Measurements from ENCODE around the gene PEX11G. TPM values are rescaled to one million over a fixed set of nuclear protein-coding genes. Genes with fewer than 3 reads are reported as not detected.

PEX11G gene
- total RNA-seq, 1 donor from 2014 or later: 0.57 TPM

GRCh38 chr19:7500811-7501450, 12.1 kb upstream of the PEX11G start:
- intact Hi-C loops (cut with micrococcal nuclease): no loop called here

DNA sequence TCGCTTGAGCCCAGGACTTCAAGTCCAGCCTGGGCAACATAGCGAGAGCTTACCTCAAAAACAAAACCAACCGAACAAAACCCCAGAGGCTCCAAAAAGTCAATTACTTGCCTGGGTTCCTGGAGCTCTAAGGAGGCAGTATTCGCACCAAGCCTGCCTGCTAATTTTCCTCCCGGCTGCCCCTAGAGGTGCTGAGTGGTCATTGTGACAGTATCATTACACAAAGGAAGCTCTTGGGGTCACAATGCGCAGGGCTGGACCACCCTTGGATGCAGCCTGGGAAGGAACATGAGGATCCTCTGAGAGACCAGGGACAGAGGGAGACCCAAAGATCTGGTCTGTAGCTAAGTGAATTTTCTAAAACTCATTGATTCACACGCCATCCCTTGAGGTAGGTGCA, 8.5 kb upstream of the PEX11G start:
- intact Hi-C loops (cut with micrococcal nuclease): no loop called here

GRCh38 chr19:7494416-7495098, 5.7 kb upstream of the PEX11G start:
- intact Hi-C loops (cut with micrococcal nuclease): no loop called here

- intact Hi-C loops (cut with micrococcal nuclease): no loop called here
Observed at GRCh38 chr19:7492558-7492957, 3.7 kb upstream of the PEX11G start.

DNA sequence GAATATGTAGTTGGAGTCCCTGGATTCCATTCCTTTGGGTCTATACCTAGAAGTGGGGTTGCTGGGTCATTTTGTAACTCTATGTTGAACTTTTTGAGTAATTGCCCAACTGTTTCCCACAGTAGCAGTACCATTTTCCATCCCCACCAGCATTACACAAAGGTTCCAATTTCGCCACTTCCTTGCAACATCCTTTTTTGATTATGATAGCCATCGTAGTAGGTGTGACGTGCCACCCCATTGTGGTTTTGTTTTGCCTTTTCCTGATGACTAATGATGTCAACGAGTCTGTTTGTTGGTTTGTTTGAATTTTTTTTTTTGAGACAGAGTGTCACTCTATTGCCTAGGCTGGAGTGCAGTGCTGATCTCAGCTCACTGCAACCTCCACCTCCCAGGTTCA, 3.3 kb upstream of the PEX11G start:
- intact Hi-C loops (cut with micrococcal nuclease): no loop called here

DNA sequence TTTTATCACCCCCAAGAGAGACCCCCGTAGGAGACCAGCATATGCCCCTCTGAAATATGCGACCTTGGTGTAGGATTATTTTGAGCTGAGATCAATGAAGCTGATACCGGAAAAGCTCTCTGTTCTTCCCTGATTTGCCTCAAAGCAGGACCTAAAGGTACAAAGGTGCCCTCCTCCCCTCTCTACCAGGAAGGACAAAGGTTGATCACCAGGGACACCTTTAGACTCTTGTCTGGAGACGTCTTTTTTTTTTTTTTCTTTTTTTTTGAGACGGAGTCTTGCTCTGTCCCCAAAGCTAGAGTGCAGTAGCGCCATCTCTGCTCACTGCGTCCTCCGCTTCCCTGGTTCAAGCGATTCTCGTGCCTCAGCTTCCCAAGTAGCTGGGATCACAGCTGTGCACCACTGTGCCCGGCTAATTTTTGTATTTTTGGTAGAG, 792 bp upstream of the PEX11G start:
- intact Hi-C loops (cut with micrococcal nuclease): loop anchor here (2.0 kb wide), 1 partner anchor 45 kb away; the partner anchor contains the start of gene PNPLA6

GRCh38 chr19:7486923-7487322, 1.9 kb downstream of the PEX11G start:
- intact Hi-C loops (cut with micrococcal nuclease): no loop called here

- intact Hi-C loops (cut with micrococcal nuclease): no loop called here
Observed at GRCh38 chr19:7483720-7484201, 5.1 kb downstream of the PEX11G start.

DNA sequence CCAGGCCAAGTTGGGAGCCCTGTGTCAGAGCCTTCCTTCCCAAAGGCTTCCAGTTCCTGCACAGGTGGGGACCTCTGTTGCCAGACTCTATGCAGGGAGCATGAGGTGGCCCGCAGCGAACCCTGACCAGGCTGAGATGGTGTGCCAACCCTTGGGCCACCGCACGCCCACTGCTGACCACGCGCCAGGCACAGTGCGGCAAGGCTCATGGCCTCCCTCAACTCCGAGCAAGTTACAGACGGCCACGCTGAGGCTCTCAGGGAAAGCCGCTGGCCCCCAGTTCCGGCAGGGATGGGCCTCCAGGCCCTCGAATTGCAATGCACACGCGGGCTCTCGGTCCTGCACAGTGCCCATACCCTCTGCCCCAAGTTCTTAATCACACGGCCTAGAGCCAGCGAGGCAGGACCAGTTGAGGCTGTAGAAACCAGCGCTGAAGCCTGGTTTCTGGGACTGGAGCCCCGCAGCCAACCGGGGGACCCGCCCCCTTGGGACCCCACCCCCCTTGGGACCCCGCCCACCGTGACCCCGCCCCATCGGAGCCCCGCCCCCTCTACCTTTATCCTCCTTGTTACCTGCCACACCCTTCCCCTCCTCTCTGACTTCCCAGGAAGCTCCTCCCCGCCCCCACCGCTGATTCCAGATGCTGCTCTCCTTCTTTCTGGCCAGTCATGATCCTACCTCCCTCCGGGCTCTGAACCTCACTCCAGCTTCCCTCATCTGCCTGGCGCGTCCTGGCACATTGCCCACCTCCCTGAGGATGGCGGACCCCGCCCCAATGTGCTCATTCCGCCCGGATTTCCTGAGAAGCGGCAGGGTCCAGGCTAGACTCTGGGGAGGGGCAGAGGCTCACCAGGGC, 6.0 kb downstream of the PEX11G start:
- intact Hi-C loops (cut with micrococcal nuclease): no loop called here

GRCh38 chr19:7480970-7481255, 7.9 kb downstream of the PEX11G start:
- intact Hi-C loops (cut with micrococcal nuclease): no loop called here

DNA sequence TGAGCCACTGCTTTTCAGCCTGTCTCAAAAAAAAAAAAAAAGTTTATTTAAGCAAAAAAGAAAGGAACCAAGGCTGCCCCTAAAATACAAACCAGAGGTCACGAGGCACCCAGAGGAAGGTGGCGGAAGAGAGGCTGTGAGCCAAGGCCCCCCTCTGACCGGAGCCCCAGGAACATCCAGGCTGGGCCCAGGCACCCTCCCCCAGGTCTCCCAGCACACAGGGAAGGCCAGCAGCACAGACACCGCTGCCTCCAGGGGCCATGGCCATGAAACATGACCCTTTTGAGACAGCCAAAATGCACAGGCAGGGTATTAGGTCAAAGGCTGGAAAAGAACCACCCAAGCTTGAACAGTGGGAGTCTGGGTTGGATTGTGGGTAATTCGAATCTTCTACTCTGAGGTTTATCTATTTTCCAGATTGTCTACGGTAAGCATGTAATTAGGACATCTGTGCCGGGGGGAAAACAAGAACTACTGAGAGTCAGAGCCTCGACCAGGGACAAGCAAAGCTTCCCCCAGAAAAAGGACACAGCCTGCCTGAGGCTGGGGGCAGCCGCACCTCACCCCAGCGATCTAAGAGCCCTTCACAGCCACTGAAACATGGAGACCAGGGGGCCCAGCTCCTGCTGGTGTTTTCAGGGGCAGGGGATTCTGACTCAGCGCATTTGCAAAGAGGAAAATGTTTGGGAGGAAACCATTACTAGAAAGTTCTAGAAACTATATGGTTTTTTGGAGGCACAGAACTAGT, 8.4 kb downstream of the PEX11G start:
- intact Hi-C loops (cut with micrococcal nuclease): no loop called here

DNA sequence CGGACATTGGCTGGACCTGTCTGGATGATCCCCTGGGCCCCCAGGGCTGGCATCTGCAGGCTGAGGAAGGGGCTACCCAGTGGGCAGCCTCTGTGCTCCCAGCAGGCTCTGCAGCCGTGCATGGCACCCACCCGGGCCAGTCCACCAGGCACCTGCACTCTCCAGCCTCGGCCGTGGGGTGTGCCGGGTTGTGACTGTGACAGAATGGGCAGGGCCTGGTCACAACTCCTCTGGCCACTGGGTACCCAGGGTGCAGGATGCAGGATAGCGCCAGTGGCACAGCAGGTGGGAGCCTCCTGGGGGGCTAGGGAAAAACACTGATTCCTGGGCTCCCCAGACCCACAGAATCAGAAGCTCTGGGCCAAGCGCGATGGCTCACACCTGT, 10.0 kb downstream of the PEX11G start:
- intact Hi-C loops (cut with micrococcal nuclease): no loop called here

- intact Hi-C loops (cut with micrococcal nuclease): no loop called here
Observed at GRCh38 chr19:7478173-7478842, 10.5 kb downstream of the PEX11G start.

DNA sequence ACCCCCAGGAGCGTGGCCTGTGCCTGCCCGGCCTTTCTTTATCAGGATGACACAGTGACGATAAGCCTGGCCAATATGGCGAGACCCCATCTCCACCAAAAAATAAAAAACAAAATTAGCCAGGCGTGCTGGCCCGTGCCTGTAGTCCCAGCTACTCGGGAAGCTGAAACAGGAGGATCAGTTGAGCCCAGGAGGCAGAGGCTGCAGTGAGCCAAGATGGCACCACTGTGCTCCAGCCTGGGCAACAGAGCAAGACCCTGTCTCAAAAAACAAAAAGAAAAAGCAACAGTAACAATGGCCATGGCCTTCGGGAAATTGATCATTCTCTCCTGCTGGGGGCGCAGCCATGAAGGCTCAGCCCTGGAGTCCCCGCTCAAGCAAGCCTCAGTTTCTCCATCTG, 11.1 kb downstream of the PEX11G start:
- intact Hi-C loops (cut with micrococcal nuclease): no loop called here

DNA sequence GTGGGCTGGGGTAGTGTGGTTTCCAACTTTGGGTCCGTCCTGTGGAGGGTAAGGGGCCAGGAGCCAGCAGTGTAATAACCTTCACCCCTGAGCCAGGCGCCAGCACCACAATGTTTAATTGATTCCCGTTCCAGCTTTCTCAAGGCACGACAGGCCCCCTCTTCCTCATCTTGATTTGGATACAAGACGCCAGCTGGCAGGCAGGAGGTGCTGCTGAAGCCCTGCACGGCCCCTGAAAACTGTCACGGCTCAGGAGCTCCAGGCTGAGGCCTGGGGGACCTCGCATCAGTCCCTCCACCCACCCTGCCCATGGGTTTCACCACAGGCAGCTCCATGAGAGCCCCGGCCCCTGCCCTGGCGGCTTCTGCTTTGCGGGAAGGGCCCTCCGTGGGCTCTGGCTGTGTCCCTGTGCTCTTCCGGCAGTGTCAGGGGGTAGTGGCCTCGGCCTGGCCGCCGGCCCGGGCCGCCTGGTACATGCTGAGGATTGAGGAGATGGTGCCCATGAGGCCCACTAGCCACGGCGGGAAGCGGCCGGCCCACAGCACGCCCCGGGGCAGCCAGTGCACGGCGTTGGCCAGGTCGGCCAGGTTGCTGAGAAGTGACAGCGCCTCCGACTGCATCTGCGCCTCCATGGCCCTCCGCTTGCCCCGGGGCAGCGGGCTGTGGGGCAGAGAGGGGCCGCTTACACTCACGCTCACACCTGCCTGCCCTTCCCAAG, 11.9 kb downstream of the PEX11G start:
- intact Hi-C loops (cut with micrococcal nuclease): no loop called here

- intact Hi-C loops (cut with micrococcal nuclease): no loop called here
Observed at GRCh38 chr19:7476241-7476640, 12.6 kb downstream of the PEX11G start.

DNA sequence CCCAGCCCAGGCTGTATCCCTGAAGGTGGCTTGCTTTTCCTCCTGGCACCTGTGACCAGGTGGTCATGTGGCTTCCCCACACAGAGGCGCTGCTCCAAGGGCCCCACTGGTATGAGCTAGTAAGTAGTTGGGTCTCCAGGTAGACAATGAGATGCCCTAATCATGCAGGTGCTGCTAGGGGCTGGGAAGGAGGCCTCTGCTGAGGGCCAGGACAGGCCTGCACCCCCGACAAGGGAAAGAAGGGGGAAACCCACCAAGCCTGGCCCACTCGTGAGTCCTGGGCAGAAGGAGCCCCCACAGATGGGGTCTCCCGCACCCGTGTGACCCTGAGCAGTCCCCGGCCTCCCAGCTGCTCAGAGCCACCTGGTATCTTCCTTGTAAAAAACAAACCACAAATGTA, 13.2 kb downstream of the PEX11G start:
- intact Hi-C loops (cut with micrococcal nuclease): no loop called here

- intact Hi-C loops (cut with micrococcal nuclease): no loop called here
Observed at GRCh38 chr19:7471696-7472615, 16.9 kb downstream of the PEX11G start.
